ENCODE data around the gene NEDD4L. TPM values are rescaled to one million over a fixed set of nuclear protein-coding genes. Genes with fewer than 3 reads are reported as not detected.

The NEDD4L gene
- total RNA-seq, 4 donors from 2014 or later, result 44.0 to 104 (median 59.6) TPM

- Histone ChIP-seq H3K27ac (no peak overlapping the region), H3K36me3 (no peaks in the 10 kb centered on the region), H3K9me3 (no peaks in the 10 kb centered on the region), H3K4me1 (peaks cover 18% of the 10 kb centered on the region), H3K27me3 (no peaks in the 10 kb centered on the region), H3K4me3 (no peak overlapping the region)
- 65% methylated on average over 5 of the region's 5 CpGs for WGBS
- DNase-seq (ENCODE audit: low spot score in 2 of 2), result no peak
- no peak for TF ChIP-seq POLR2A (IDR thresholded peaks at IDR 0.05)
- no peak for TF ChIP-seq POLR2AphosphoS5 (IDR thresholded peaks at IDR 0.05)
- no peak for TF ChIP-seq CTCF (IDR thresholded peaks at IDR 0.05)
- no peak for TF ChIP-seq EP300 (IDR thresholded peaks at IDR 0.05)
Measured at GRCh38 chr18:58298251-58299134, 254.5 kb downstream of the NEDD4L start.

GRCh38 chr18:58299135-58299473, 255.1 kb downstream of the NEDD4L start:
- no peak overlapping the region for H3K27ac ChIP-seq
- H3K36me3 ChIP-seq, result no peaks in the 10 kb centered on the region
- no peaks in the 10 kb centered on the region for H3K27me3 ChIP-seq
- H3K4me1 ChIP-seq, result peaks cover 18% of the 10 kb centered on the region
- TF ChIP-seq EP300 (IDR thresholded peaks at IDR 0.05) (no peak), POLR2AphosphoS5 (IDR thresholded peaks at IDR 0.05) (no peak)
- WGBS, result 73% methylated on average over 4 of the region's 4 CpGs
- no peak overlapping the region for H3K4me3 ChIP-seq
- no peak for DNase-seq (ENCODE audit: low spot score in 2 of 2)
- H3K9me3 ChIP-seq, result no peaks in the 10 kb centered on the region

GRCh38 chr18:58299936-58300335, 255.9 kb downstream of the NEDD4L start:
- 32% methylated on average over 1 of the region's 1 CpG for WGBS
- TF ChIP-seq POLR2AphosphoS5 (IDR thresholded peaks at IDR 0.05) (no peak), EP300 (IDR thresholded peaks at IDR 0.05) (no peak), POLR2A (IDR thresholded peaks at IDR 0.05) (no peak), CTCF (IDR thresholded peaks at IDR 0.05) (no peak)
- H3K4me1 ChIP-seq, result peaks cover 18% of the 10 kb centered on the region
- no peak overlapping the region for H3K4me3 ChIP-seq
- no peaks in the 10 kb centered on the region for H3K36me3 ChIP-seq
- no peak for DNase-seq (ENCODE audit: low spot score in 2 of 2)
- H3K27me3 ChIP-seq, result no peaks in the 10 kb centered on the region
- H3K9me3 ChIP-seq, result no peaks in the 10 kb centered on the region
- H3K27ac ChIP-seq, result no peak overlapping the region

GRCh38 chr18:58300867-58301266, 256.8 kb downstream of the NEDD4L start:
- H3K27ac ChIP-seq, result no peak overlapping the region
- no peak for TF ChIP-seq POLR2AphosphoS5 (IDR thresholded peaks at IDR 0.05)
- TF ChIP-seq POLR2A (IDR thresholded peaks at IDR 0.05), result no peak
- no peak for TF ChIP-seq CTCF (IDR thresholded peaks at IDR 0.05)
- TF ChIP-seq EP300 (IDR thresholded peaks at IDR 0.05), result no peak
- DNase-seq (ENCODE audit: low spot score in 2 of 2), result no peak

GRCh38 chr18:58302811-58303210, 258.8 kb downstream of the NEDD4L start:
- Histone ChIP-seq H3K36me3 (no peaks in the 10 kb centered on the region), H3K27ac (no peak overlapping the region), H3K4me3 (no peak overlapping the region), H3K27me3 (no peaks in the 10 kb centered on the region), H3K4me1 (peaks cover 18% of the 10 kb centered on the region), H3K9me3 (no peaks in the 10 kb centered on the region)
- TF ChIP-seq EP300 (IDR thresholded peaks at IDR 0.05) (no peak), POLR2A (IDR thresholded peaks at IDR 0.05) (no peak), POLR2AphosphoS5 (IDR thresholded peaks at IDR 0.05) (no peak), CTCF (IDR thresholded peaks at IDR 0.05) (no peak)
- DNase-seq (ENCODE audit: low spot score in 2 of 2), result no peak
- 84% methylated on average over 5 of the region's 5 CpGs for WGBS

More at GRCh38 chr18:58300867-58301266, 256.8 kb downstream of the NEDD4L start:
- 44% methylated on average over 4 of the region's 4 CpGs for WGBS
- Histone ChIP-seq H3K4me1 (peaks cover 18% of the 10 kb centered on the region), H3K9me3 (no peaks in the 10 kb centered on the region), H3K27me3 (no peaks in the 10 kb centered on the region), H3K36me3 (no peaks in the 10 kb centered on the region), H3K4me3 (no peak overlapping the region)
